NB4 (cell line): ENCODE results near the gene HIF1A.

Source experiments
- DNase-seq: peaks from one replicate; pipeline ENCODE4 v3.0.0; 2010; ENCODE audit warnings: low read depth
- H3K4me3 ChIP-seq: one replicate; pipeline ENCODE4 v1.5.1; 2011; ENCODE audit warnings: mild to moderate bottlenecking, low read depth, low read length, moderate library complexity
- CTCF ChIP-seq: IDR thresholded peaks from one replicate; pipeline ENCODE4 v1.5.1; 2012; ENCODE audit warnings: low read depth, low read length
- MYC ChIP-seq: IDR thresholded peaks from 2 replicates; pipeline ENCODE4 v1.6.1; 2011; ENCODE audit warnings: low read depth, low read length
- POLR2A ChIP-seq: IDR thresholded peaks from 2 replicates; pipeline ENCODE4 v1.6.1; 2011; ENCODE audit warnings: mild to moderate bottlenecking; ENCODE audit not compliant: insufficient read length; ENCODE audit errors: extremely low read depth
- TF ChIP-seq, protein P1 (sequence below): IDR thresholded peaks from 2 replicates; pipeline ENCODE4 v1.6.1; 2011; ENCODE audit warnings: low read depth, low read length

HIF1A gene

DNA sequence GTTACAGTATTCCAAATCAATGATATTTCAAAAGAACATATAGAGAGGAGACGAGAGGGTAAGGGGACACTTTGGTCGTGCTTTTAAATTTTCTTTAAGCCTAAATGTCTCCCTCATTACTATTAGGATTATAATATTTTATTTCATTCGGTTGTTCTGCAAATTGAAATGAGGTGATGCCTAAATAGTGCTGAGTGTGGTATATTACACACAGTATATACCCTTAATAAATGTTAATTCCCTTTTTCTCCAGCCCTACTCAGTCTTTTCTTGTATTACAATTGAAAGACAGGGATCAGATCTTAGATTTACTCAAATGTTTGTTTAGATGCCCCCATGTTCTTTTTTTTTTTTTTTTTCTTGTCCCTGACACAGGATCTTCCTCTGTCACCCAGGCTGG, 74.6 kb downstream of the HIF1A start:
- TF ChIP-seq MYC = no peak
- H3K4me3 ChIP-seq = no peak overlapping the region
- no peak for DNase-seq

- TF ChIP-seq POLR2A = no peak
- no peak for TF ChIP-seq MYC
- TF ChIP-seq CTCF = no peak
- TF ChIP-seq, protein P1, sequence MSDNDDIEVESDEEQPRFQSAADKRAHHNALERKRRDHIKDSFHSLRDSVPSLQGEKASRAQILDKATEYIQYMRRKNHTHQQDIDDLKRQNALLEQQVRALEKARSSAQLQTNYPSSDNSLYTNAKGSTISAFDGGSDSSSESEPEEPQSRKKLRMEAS = no peak
- no peak for DNase-seq
- H3K4me3 ChIP-seq = no peak overlapping the region
Observed at GRCh38 chr14:61774861-61775260, 79.5 kb downstream of the HIF1A start.

GRCh38 chr14:61780125-61780524, 84.8 kb downstream of the HIF1A start:
- no peak for DNase-seq
- H3K4me3 ChIP-seq = no peak overlapping the region
- TF ChIP-seq CTCF = no peak
- no peak for TF ChIP-seq POLR2A
- TF ChIP-seq MYC = no peak
- TF ChIP-seq, protein P1 = no peak

DNA sequence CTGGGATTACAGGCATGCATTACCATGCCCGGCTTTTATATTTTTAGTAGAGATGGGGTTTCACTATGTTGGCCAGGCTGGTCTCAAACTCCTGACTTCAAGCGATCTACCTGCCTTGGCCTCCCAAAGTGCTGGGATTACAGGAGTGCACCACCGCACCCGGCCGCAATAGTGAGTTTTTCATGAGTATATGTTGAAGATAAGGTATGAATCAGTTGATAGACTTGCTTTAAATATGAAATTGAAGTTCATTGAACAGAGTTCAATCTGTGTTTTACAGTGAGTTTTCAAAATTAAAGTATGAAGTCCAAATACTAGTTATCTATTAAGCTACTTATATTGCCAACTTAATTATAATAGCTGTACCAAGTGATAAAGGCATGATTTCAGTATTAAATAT, 102.0 kb downstream of the HIF1A start:
- DNase-seq = no peak
- H3K4me3 ChIP-seq = no peak overlapping the region
- TF ChIP-seq MYC (no peak), POLR2A (no peak), CTCF (no peak)
- TF ChIP-seq, protein P1 = no peak
